ENCODE measurements around the gene ENDOD1.

GRCh38 chr11:95108159-95108611, 18.5 kb downstream of the ENDOD1 start:
- TF ChIP-seq CTCF (IDR thresholded peaks at IDR 0.05; ENCODE audit: low read length): no peak
- no peak for TF ChIP-seq EZH2 (optimal IDR thresholded peaks at IDR 0.05; ENCODE audit: low read depth, low read length)

Measured in MM.1S (cell line).